Suprapubic skin (tissue), 4 donors: ENCODE data around the gene GABRB2. TPM values are rescaled to one million over a fixed set of nuclear protein-coding genes. Genes with fewer than 3 reads are reported as not detected.

Experiments used
- DNase-seq, 2 donors: peaks; one replicate each; pipeline ENCODE4 v3.0.0-alpha.2; 2019; ENCODE audit warnings: low spot score in 2 of 2
- H3K27ac ChIP-seq: fragments of 200-600 bp; sonication (generic); one replicate; pipeline ENCODE4 v1.5.1; 2019
- H3K27me3 ChIP-seq: fragments of 200-600 bp; sonication (generic); one replicate; pipeline ENCODE4 v1.5.1; 2019
- H3K36me3 ChIP-seq: fragments of 200-600 bp; sonication (generic); one replicate; pipeline ENCODE4 v1.5.1; 2019
- H3K4me1 ChIP-seq: fragments of 200-600 bp; sonication (generic); one replicate; pipeline ENCODE4 v1.5.1; 2019
- H3K4me3 ChIP-seq: fragments of 200-600 bp; sonication (generic); one replicate; pipeline ENCODE4 v1.5.1; 2019; ENCODE audit warnings: mild to moderate bottlenecking
- H3K9me3 ChIP-seq: fragments of 200-600 bp; sonication (generic); one replicate; pipeline ENCODE4 v1.5.1; 2019
- CTCF ChIP-seq, 2 donors: fragments of 200-600 bp in 1 of 2; fragments of 450-650 bp in 1 of 2; sonication (generic) in 1 of 2; IDR thresholded peaks; one replicate each; pipeline ENCODE4 v1.5.1; 2016 to 2019; ENCODE audit warnings: antibody characterized with exemption in 2 of 2, mild to moderate bottlenecking in 1 of 2, moderate library complexity in 1 of 2
- EP300 ChIP-seq: sonication (generic); formaldehyde crosslinking; IDR thresholded peaks from one replicate; pipeline ENCODE4 v1.6.1; 2017; ENCODE audit warnings: antibody characterized with exemption
- POLR2A ChIP-seq, 2 donors: fragments of 450-650 bp; IDR thresholded peaks; one replicate each; pipeline ENCODE4 v1.6.1; 2017; ENCODE audit warnings: antibody characterized with exemption in 2 of 2, mild to moderate bottlenecking in 2 of 2, moderate library complexity in 2 of 2
- POLR2AphosphoS5 ChIP-seq, 3 donors: sonication (generic); formaldehyde crosslinking; IDR thresholded peaks; one replicate each; pipeline ENCODE4 v1.6.1; 2017; ENCODE audit warnings: antibody characterized with exemption in 3 of 3
- WGBS: methylation state at CpG from one replicate; pipeline ENCODE4 v1.1.5; 2018; 5-methylcytosine and 5-hydroxymethylcytosine counted together
- total RNA-seq, 4 donors: library from RNA; depleted of rRNA; stranded (reverse); fragments of >200 nt; gene quantifications; one replicate each; pipeline ENCODE4 v1.1.0, GENCODE V29; 2016

Gene GABRB2
- total RNA-seq, 4 donors from 2014 or later: 0.11 to 1.6 (median 0.24) TPM; not detected in 1

GRCh38 chr5:161269125-161269524 is 277.4 kb downstream of the GABRB2 start:
- no peak overlapping the region for H3K27ac ChIP-seq
- no peaks in the 10 kb centered on the region for H3K27me3 ChIP-seq
- no peak overlapping the region for H3K4me3 ChIP-seq
- no peak for DNase-seq
- H3K4me1 ChIP-seq: no peaks in the 10 kb centered on the region
- H3K36me3 ChIP-seq: no peaks in the 10 kb centered on the region
- no peak for TF ChIP-seq EP300
- no peak for TF ChIP-seq POLR2A (IDR thresholded peaks at IDR 0.05)
- TF ChIP-seq POLR2AphosphoS5 (IDR thresholded peaks at IDR 0.05): no peak
- no peak for TF ChIP-seq CTCF (IDR thresholded peaks at IDR 0.05)
- H3K9me3 ChIP-seq: no peaks in the 10 kb centered on the region

- Histone ChIP-seq H3K27ac (no peak overlapping the region), H3K27me3 (no peaks in the 10 kb centered on the region), H3K9me3 (no peaks in the 10 kb centered on the region), H3K36me3 (no peaks in the 10 kb centered on the region), H3K4me3 (no peak overlapping the region), H3K4me1 (no peaks in the 10 kb centered on the region)
- 97% methylated on average over 1 of the region's 1 CpG for WGBS
- TF ChIP-seq POLR2AphosphoS5 (IDR thresholded peaks at IDR 0.05) (no peak), CTCF (IDR thresholded peaks at IDR 0.05) (no peak), POLR2A (IDR thresholded peaks at IDR 0.05) (no peak), EP300 (no peak)
- no peak for DNase-seq
These were observed 279.6 kb downstream of the GABRB2 start for GRCh38 chr5:161266954-161267353.

GRCh38 chr5:161265006-161265405 is 281.5 kb downstream of the GABRB2 start:
- Histone ChIP-seq H3K9me3 (no peaks in the 10 kb centered on the region), H3K4me3 (no peak overlapping the region), H3K27me3 (no peaks in the 10 kb centered on the region), H3K4me1 (no peaks in the 10 kb centered on the region), H3K27ac (no peak overlapping the region), H3K36me3 (no peaks in the 10 kb centered on the region)
- DNase-seq: no peak
- TF ChIP-seq POLR2A (IDR thresholded peaks at IDR 0.05): no peak
- TF ChIP-seq POLR2AphosphoS5 (IDR thresholded peaks at IDR 0.05): no peak
- no peak for TF ChIP-seq EP300
- no peak for TF ChIP-seq CTCF (IDR thresholded peaks at IDR 0.05)
- WGBS: 88% methylated on average over 4 of the region's 4 CpGs

- no peaks in the 10 kb centered on the region for H3K9me3 ChIP-seq
- no peaks in the 10 kb centered on the region for H3K27me3 ChIP-seq
- no peak overlapping the region for H3K27ac ChIP-seq
- H3K4me3 ChIP-seq: no peak overlapping the region
- H3K4me1 ChIP-seq: no peaks in the 10 kb centered on the region
- TF ChIP-seq CTCF (IDR thresholded peaks at IDR 0.05) (no peak), POLR2A (IDR thresholded peaks at IDR 0.05) (no peak), POLR2AphosphoS5 (IDR thresholded peaks at IDR 0.05) (no peak), EP300 (no peak)
- DNase-seq: no peak
- H3K36me3 ChIP-seq: no peaks in the 10 kb centered on the region
These were observed 283.3 kb downstream of the GABRB2 start for GRCh38 chr5:161263191-161263590.

- Histone ChIP-seq H3K27ac (no peak overlapping the region), H3K4me1 (no peaks in the 10 kb centered on the region), H3K36me3 (no peaks in the 10 kb centered on the region), H3K9me3 (no peaks in the 10 kb centered on the region), H3K4me3 (no peak overlapping the region), H3K27me3 (no peaks in the 10 kb centered on the region)
- 73% methylated on average over 4 of the region's 4 CpGs for WGBS
- DNase-seq: no peak
- TF ChIP-seq CTCF (IDR thresholded peaks at IDR 0.05) (no peak), POLR2A (IDR thresholded peaks at IDR 0.05) (no peak), POLR2AphosphoS5 (IDR thresholded peaks at IDR 0.05) (no peak), EP300 (no peak)
These were observed 284.7 kb downstream of the GABRB2 start for GRCh38 chr5:161261668-161262323.
